ENCODE measurements around the gene FBN1.

DNA sequence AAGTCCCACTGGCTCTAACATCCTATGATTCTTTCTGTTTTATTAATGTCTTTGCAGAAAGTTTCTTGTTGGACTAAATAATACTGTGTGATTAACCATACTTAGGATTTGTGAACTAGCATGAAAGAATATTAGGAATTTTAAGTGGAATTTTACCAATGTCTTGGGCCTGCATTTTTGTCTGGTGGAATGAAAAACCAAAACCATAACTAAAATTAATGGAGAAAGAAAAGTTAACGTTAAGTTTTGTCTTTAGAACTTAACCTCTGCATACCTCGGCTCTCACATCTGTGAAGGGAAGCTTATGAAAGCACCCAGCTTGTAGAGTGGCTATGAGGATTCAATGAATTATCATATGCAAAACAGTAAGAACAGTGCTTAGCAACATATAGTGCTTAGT is 6.5 kb downstream of the FBN1 start:
- TF ChIP-seq, protein P1, sequence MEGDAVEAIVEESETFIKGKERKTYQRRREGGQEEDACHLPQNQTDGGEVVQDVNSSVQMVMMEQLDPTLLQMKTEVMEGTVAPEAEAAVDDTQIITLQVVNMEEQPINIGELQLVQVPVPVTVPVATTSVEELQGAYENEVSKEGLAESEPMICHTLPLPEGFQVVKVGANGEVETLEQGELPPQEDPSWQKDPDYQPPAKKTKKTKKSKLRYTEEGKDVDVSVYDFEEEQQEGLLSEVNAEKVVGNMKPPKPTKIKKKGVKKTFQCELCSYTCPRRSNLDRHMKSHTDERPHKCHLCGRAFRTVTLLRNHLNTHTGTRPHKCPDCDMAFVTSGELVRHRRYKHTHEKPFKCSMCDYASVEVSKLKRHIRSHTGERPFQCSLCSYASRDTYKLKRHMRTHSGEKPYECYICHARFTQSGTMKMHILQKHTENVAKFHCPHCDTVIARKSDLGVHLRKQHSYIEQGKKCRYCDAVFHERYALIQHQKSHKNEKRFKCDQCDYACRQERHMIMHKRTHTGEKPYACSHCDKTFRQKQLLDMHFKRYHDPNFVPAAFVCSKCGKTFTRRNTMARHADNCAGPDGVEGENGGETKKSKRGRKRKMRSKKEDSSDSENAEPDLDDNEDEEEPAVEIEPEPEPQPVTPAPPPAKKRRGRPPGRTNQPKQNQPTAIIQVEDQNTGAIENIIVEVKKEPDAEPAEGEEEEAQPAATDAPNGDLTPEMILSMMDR (IDR thresholded peaks at IDR 0.05): no peak
- no peak for TF ChIP-seq EZH2phosphoT487 (IDR thresholded peaks at IDR 0.05)

Data from neural progenitor cell (in vitro differentiated cells).